Measurements from ENCODE around the gene DAB1. TPM values are rescaled to one million over a fixed set of nuclear protein-coding genes. Genes with fewer than 3 reads are reported as not detected.

DAB1 gene
- total RNA-seq, 1 donor from 2014 or later, result 35.9 TPM

DNA sequence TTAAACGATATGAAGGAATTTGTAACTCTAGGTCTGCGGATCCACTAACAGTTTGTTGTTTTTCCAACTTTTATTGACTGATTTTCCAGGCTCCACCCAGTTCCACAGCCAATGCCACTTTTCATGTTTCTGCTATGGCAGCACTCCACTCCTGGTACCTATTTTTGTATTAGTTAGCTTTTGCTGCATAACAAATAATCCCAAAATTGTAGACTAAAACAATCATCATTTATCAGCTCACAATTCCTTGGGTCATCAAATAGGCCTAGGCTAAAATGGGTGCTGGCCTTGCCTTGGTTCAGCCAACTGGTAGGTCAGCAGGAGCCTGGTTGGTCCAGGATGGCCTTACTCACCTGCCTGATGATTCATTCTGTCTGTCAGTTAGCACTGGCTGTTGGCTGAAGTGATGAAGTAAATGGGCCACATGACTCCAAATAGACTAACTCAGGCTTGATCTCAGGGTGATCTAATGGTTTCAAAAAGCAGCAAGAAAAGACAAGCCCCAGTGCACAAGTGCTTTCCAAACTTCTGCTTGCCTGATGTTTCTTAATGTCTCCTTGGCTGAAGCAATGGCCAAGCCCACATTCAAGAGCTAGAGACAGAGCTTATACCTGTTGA is 454.9 kb downstream of the DAB1 start:
- no peak for FAIRE-seq
- no peak for DNase-seq (ENCODE audit: low spot score in 2 of 2)

DNA sequence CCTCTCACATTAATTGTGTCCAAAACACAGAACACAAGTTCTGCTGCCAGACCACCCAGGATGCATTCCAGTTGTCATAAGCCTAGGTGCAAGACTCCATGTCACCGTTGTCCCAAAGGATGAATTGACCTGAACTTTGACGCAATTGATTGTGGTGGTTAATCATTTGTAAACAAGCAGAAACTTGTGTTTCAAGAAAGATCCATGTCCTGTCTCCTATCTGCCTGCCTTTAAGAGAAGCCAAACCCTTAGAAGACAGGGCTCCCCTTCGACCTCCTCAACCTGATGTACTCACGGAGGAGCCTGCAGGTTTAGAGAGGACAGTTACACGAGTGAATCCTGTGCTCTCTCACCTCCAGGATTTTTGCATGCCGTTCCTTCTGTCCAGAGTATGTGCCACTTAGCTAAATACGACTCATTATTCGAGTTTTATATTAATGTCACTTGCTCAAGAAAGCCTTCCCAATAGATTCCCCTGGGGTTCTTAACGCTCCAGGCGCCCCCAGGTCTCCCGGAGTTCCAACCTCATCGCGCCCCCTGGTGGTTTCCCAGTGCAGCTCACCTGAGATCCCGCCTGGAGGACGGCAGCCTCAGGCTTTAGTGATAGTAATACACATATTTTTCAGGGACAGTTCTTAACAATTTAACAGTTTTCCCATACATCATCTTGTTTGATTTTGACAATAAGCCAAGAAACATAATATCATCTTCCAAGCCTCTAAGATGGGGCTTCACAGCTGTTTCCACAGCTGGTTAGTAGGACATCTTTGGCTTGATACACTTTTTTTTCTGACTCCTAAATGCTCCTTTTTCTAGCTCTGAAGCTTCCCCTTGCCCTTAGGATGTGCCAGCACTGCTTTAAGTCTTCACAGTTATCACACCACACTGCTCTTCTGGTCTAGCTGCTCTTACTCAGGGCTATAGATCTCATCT is 455.7 kb downstream of the DAB1 start:
- FAIRE-seq, result no peak
- DNase-seq (ENCODE audit: low spot score in 2 of 2), result no peak

DNA sequence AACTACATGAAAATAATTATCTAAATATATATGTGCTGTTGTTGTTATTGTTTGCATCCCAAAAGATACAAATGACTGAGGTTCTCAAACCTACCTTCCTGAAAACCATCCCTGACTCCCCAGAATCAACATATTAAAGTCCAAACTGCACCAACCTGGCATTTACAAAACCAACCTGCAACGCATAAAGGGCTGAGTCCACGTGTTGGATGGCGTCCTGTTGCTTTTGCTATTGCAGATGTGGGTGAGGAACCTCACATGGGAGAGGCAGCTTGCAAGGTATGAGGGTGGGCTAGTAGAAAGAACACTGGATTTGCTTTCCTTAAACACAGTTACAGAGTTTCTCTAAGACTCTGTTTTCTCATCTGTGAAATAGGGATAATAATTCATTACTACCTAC is 456.5 kb downstream of the DAB1 start:
- DNase-seq (ENCODE audit: low spot score in 2 of 2) (no peak), FAIRE-seq (no peak)

- DNase-seq (ENCODE audit: low spot score in 2 of 2), result no peak
- FAIRE-seq, result no peak
Observed at GRCh38 chr1:56966698-56966999, 457.2 kb downstream of the DAB1 start.

DNA sequence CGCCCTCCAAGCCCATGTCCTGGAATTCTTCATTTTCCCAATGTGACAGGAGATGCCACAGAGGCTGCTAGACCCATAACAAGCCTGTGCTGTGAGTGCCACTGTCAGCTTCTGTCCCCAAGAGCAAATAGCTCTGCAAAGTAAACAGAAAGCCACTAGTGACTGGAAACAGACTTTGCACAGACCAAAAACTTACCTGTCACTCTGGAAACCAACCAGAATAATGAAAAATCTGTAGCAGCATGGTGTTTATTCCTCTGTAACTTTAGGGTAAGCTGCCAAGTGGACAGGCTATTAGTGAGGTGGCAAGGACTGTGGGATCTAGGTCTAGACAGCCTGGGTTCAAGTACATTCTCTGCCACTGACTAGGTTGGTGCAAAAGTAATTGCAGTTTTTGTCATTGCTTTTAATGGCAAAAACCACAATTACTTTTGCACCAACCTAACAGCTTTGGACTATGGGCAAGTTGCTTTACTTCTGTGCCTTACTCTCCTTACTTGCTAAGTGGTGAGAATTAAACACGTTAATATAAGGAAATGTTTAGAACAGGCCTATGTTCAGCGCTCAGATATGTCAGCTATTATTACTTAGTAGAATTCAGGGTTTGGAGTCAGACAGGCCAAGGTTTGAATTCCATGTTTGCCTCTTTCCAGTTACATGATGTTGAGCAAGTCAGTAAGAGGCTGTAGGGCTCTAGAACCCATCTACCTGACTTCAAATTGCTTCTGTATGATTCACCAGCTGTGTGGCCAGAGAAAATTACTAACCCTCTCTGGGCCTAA is 457.8 kb downstream of the DAB1 start, which contains the start of gene C8B:
TSS of gene C8B (minus strand) at position 100 of the 782 bp plus-strand sequence. CDS start at position 33, 67 bp downstream.
- FAIRE-seq (no peak), DNase-seq (ENCODE audit: low spot score in 2 of 2) (no peak)

- DNase-seq (ENCODE audit: low spot score in 2 of 2), result no peak
- no peak for FAIRE-seq
Observed at GRCh38 chr1:56965191-56965590, 458.7 kb downstream of the DAB1 start.

GRCh38 chr1:56964349-56965017 is 459.4 kb downstream of the DAB1 start:
- DNase-seq (ENCODE audit: low spot score in 2 of 2) (no peak), FAIRE-seq (no peak)

DNA sequence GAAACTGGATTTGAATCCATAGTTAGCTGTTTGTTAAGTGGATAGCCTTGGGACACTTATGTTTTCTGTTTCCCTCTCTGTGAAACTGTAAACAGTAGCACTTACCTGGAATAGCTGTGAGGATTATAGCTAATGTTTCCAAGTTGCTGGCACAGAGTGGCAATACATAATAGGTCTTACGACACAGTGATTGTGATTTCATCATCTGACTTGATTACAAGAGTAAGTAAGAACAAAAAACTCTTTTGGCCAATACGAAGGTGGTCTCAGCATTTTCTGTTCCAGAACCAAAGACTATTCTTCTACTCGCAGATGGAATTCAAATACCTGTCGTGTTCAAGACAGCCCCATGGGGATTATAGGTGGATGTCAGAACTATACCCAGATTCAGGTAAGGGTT is 460.2 kb downstream of the DAB1 start:
- FAIRE-seq (no peak), DNase-seq (ENCODE audit: low spot score in 2 of 2) (no peak)

DNA sequence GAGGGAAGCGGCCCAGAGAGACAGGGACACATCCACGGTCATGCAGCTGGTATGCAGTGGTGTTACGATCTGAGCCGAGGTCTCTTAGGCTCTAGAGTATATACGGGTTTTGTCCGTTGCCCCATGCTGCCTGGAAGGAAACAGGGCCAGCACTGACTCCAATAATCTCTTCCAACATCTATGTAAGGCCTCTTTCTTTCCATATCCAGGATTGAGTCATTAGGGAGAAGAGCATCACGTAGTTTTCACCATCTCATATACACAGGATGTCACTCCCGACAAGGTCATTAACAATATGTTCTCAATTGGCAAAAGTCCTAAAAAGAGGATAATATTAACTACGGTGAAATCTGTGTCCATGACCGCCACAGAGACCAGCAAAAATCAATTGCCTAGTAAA is 462.4 kb downstream of the DAB1 start:
- FAIRE-seq (no peak), DNase-seq (ENCODE audit: low spot score in 2 of 2) (no peak)

DNA sequence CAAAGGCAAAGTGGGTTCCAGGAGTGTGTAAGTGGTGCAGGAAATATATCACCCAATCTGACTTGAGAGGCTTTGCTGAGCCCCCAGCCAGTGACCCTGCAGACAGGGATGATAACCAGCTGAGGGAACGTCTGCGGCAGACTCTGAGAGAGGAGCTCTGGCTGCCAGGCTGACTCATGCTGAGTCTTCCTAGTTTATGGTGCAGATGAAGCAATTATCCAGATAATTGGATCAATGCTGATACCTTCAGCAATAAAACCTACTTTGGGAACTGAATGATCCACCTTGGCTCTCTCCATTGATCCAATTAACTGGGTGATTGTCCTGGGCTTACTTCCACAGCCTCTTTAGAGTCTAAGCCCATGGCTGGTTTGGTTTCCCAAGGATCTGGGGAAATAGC is 465.3 kb downstream of the DAB1 start:
- FAIRE-seq, result no peak
- DNase-seq (ENCODE audit: low spot score in 2 of 2), result no peak

DNA sequence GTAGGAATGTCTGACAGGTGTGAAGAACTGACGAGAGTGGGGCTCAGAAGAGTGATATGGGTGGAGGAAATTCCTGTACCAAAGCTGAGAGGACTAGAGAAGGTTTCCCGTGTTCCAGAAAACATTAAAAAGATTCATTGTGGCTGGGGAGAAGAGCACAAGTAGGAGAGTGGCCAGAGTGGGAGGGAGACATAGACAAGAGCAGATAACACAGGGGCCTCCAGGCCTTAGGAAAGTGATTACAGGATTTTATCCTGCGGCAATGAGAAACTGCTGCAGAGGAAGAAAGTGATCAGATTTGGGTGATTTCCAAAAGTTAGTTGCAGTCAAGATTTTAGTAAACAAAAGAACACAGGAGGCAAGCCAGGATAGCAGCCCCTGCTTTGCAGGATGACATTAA is 465.9 kb downstream of the DAB1 start:
- no peak for DNase-seq (ENCODE audit: low spot score in 2 of 2)
- FAIRE-seq, result no peak

GRCh38 chr1:56954664-56955063 is 469.2 kb downstream of the DAB1 start:
- DNase-seq (ENCODE audit: low spot score in 2 of 2), result no peak
- no peak for FAIRE-seq

- FAIRE-seq, result no peak
- no peak for DNase-seq (ENCODE audit: low spot score in 2 of 2)
Observed at GRCh38 chr1:56953386-56953785, 470.5 kb downstream of the DAB1 start.

- FAIRE-seq, result no peak
- no peak for DNase-seq (ENCODE audit: low spot score in 2 of 2)
Observed at GRCh38 chr1:56952501-56952900, 471.4 kb downstream of the DAB1 start.

GRCh38 chr1:56948403-56949023 is 475.3 kb downstream of the DAB1 start:
- DNase-seq (ENCODE audit: low spot score in 2 of 2), result no peak
- FAIRE-seq, result no peak
